Mucosa of stomach (tissue), 1 donor: Measurements from ENCODE around the gene ATAD3B.
"Not testable (repeated sequence)": the region's sequence is repeated elsewhere in the genome, so short reads cannot be mapped to it uniquely, and the experiment has no call there.

Experiments
- H3K27me3 ChIP-seq: one replicate; pipeline ENCODE4 v1.7.0; 2013; ENCODE audit warnings: mild to moderate bottlenecking, low read length; ENCODE audit not compliant: control insufficient read depth, insufficient read depth
- H3K36me3 ChIP-seq: one replicate; pipeline ENCODE4 v1.7.0; 2013; ENCODE audit warnings: low read length; ENCODE audit not compliant: control insufficient read depth, insufficient read depth
- H3K4me1 ChIP-seq: one replicate; pipeline ENCODE4 v1.7.0; 2013; ENCODE audit warnings: mild to moderate bottlenecking, low read length; ENCODE audit not compliant: control insufficient read depth, insufficient read depth
- H3K4me3 ChIP-seq: one replicate; pipeline ENCODE4 v1.7.0; 2013; ENCODE audit warnings: low read length
- H3K9ac ChIP-seq: one replicate; pipeline ENCODE4 v1.7.0; 2013; ENCODE audit warnings: mild to moderate bottlenecking, low read length, moderate library complexity
- H3K9me3 ChIP-seq: one replicate; pipeline ENCODE4 v1.7.0; 2013; ENCODE audit warnings: mild to moderate bottlenecking, low read length, moderate library complexity; ENCODE audit not compliant: control insufficient read depth
- donor health status: Pancreatic carcinoma.

Gene ATAD3B

DNA sequence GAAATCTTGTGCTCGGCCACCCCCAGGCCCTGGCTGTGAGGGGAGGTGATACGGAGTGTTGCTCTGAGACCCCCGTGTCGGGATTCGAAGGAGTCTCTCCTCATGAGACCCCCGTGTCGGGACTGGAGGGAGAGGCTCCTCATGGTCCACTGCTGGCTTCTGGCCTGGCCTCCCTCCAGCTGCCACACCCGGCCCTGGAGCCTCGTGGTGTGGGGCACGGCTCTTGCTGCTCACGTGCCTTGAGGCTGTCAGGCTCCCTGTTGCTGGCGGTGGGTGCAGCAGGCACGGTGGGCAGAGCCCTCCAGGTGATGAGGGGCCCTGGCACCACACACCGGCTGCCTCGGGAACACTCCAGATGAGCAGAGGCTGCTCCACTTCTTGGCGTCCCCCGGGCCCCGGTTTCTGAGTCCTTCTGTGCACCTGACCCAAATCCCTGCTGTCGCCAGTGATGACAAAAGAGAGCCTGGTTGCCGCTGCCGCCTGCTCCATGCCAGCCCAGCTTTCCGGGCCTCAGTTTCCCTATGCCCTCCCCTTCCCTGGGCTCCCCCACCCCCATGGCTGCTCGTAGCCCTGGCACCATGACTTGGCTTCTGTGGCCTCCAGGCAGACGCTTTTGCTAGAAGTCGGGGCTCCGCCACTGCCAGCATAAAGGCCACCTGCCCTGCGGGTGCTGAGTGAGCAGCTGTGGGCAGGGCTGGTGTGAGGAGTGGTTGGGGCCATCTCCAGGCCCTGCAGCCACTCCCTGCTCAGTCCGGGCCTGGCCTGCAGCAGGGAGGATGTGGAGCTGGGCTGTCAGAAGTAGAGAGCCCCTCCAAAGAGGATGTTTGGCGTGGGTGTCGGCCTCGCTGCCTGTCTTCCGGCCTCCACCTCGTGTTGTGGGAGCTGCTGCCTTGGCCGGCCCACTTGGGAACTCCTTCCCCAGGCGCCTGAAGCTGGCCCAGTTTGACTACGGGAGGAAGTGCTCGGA lies 57.0 kb downstream of the ATAD3B start:
- H3K4me1 ChIP-seq = no peaks in the 10 kb centered on the region
- no peaks in the 10 kb centered on the region for H3K36me3 ChIP-seq
- H3K9ac ChIP-seq = no peak overlapping the region

GRCh38 chr1:1529321-1529720 lies 57.8 kb downstream of the ATAD3B start:
- no peaks in the 10 kb centered on the region for H3K36me3 ChIP-seq
- H3K9ac ChIP-seq = no peak overlapping the region
- no peaks in the 10 kb centered on the region for H3K27me3 ChIP-seq
- H3K4me3 ChIP-seq = no peak overlapping the region
- no peaks in the 10 kb centered on the region for H3K4me1 ChIP-seq
- no peaks in the 10 kb centered on the region for H3K9me3 ChIP-seq

More for the DNA sequence above, 57.0 kb downstream of the ATAD3B start:
- H3K4me3 ChIP-seq = no peak overlapping the region
- H3K9me3 ChIP-seq = no peaks in the 10 kb centered on the region
- no peaks in the 10 kb centered on the region for H3K27me3 ChIP-seq

DNA sequence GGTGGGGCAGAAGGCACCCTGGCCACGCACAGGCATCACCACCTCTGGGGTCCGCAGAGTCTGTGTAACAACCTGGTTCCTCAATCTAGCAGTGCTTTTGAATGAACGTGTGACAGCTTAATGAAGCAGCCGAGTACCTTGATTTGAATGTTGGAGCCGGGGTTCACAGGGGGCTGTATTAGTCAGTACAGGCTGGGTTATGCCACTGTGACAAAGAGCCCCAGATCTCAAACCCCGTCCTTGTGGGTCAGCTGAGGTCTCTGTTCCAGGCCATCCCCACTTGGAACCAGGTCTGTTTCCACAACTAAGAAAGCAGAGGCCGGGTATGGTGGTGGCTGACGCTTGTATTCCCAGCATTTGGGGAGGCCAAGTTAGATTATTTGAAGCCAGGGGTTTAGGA lies 58.4 kb downstream of the ATAD3B start:
- Histone ChIP-seq H3K4me3 (no peak overlapping the region), H3K27me3 (no peaks in the 10 kb centered on the region), H3K4me1 (no peaks in the 10 kb centered on the region), H3K36me3 (no peaks in the 10 kb centered on the region), H3K9me3 (no peaks in the 10 kb centered on the region), H3K9ac (no peak overlapping the region)

- H3K36me3 ChIP-seq = no peaks in the 10 kb centered on the region
- H3K4me1 ChIP-seq = no peaks in the 10 kb centered on the region
- no peak overlapping the region for H3K9ac ChIP-seq
- H3K4me3 ChIP-seq = no peak overlapping the region
- no peaks in the 10 kb centered on the region for H3K27me3 ChIP-seq
- no peaks in the 10 kb centered on the region for H3K9me3 ChIP-seq
These were observed 60.4 kb downstream of the ATAD3B start for GRCh38 chr1:1531947-1532346.

DNA sequence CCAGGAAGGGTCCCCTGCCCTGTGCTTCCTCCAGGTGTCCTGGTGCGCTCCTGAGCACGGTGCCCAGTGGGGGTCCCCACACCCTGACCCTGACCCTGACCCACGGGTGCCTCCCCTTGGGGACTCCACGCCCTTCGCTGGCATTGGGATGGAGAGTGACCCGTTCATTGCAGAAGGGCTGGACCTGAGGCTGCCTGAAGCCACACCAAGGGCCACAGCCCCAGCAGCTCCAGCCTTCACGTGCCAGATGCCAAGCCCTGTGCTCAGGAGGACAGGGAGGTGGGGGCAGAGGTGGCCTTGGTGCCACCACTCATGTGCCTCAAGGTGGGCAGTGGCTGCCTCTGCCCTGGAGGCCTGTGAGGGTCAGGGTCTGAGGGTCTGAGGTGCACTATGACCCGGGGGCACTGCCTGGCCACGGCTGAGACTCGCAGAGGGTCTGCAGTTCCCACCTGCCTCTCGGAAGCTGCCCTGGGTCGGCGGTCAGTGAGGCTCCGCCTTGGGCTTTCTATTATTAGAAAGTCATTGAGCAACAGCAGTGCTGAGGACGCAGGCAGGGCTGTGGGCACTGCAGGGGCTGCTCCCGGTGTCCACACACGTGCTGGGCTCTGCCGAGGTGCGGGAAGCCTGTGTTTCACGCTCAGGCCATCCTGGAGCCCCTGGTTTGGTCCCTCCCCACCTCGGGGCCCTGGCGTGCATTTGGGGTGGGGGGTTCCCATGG lies 61.8 kb downstream of the ATAD3B start:
- not testable (repeated sequence) for H3K9me3 ChIP-seq, H3K4me1 ChIP-seq, H3K9ac ChIP-seq, H3K36me3 ChIP-seq, H3K27me3 ChIP-seq, H3K4me3 ChIP-seq

GRCh38 chr1:1533894-1534291 lies 62.3 kb downstream of the ATAD3B start:
- not testable (repeated sequence) for H3K4me1 ChIP-seq, H3K9ac ChIP-seq, H3K27me3 ChIP-seq, H3K4me3 ChIP-seq, H3K9me3 ChIP-seq, H3K36me3 ChIP-seq

- Histone ChIP-seq H3K27me3 (no peaks in the 10 kb centered on the region), H3K4me3 (no peak overlapping the region), H3K4me1 (no peaks in the 10 kb centered on the region), H3K36me3 (no peaks in the 10 kb centered on the region), H3K9ac (no peak overlapping the region), H3K9me3 (no peaks in the 10 kb centered on the region)
These were observed 63.0 kb downstream of the ATAD3B start for GRCh38 chr1:1534401-1535154.

- no peaks in the 10 kb centered on the region for H3K36me3 ChIP-seq
- no peaks in the 10 kb centered on the region for H3K9me3 ChIP-seq
- no peaks in the 10 kb centered on the region for H3K4me1 ChIP-seq
- H3K4me3 ChIP-seq = no peak overlapping the region
- no peak overlapping the region for H3K9ac ChIP-seq
- no peaks in the 10 kb centered on the region for H3K27me3 ChIP-seq
These were observed 63.8 kb downstream of the ATAD3B start for GRCh38 chr1:1535201-1536018.

DNA sequence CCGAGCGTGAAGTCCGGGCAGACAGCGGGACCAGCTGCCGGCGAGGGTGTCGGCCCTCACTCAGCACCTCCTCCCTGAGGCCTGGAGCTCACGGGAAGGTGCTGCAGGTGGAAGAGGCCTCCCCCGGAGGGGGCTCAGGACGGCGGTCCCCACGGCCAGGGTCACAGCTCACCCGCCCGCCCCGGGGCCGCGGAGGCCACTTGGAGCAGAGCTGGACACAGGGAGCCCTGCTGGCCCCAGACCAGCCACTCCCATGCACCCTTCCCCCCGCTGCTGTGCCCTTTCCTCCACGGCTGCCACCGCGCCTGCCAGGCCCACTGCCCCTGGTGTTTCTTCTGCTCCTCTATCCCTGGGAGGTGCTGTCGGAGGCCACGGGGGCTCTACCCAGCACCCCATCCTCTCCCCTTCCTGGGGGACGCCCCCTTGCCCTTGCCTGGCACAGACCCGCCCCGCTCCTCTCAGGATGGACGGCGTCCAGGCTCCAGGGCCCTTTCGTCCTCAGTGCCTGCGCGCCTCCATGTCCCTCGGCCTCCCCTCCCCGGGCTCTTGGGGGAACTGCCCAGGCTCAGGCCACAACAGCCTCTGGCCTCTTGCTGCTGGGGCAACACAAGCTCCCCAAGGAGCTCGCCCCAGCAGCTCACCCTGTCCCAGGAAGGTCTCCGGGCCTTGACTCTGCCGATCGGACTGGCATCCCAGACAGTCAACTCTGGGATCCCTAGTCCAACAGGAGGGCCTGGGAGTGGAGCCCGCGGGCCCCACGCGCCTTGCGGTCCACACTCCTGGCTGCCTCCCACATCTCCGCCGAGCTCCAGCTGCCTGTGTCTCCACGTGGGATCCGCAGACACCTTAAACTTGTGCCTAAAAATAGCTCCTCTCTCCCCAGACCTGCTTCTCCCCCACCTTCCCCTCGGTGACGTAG lies 64.7 kb downstream of the ATAD3B start:
- Histone ChIP-seq H3K9ac (no peak overlapping the region), H3K27me3 (no peaks in the 10 kb centered on the region), H3K4me1 (peaks cover 4% of the 10 kb centered on the region), H3K9me3 (no peaks in the 10 kb centered on the region), H3K4me3 (no peak overlapping the region), H3K36me3 (no peaks in the 10 kb centered on the region)

GRCh38 chr1:1536938-1537546 lies 65.5 kb downstream of the ATAD3B start:
- Histone ChIP-seq H3K4me3 (no peak overlapping the region), H3K4me1 (peaks cover 4% of the 10 kb centered on the region), H3K27me3 (no peaks in the 10 kb centered on the region), H3K9ac (no peak overlapping the region), H3K36me3 (no peaks in the 10 kb centered on the region), H3K9me3 (no peaks in the 10 kb centered on the region)
